CD4-positive, alpha-beta T cell treated with Interleukin-2 at 100 ng/mL for 4 hours (primary cell): ENCODE results near the gene TSSK6.
A peak's percentile ranks its signal among the peaks of the same experiment; 100 is the strongest.

ENCODE experiments used
- DNase-seq: peaks from one replicate; pipeline ENCODE4 v3.0.0-alpha.2; 2020; ENCODE audit warnings: low spot score

TSSK6 gene

GRCh38 chr19:19530889-19531288, 15.5 kb upstream of the TSSK6 start:
- no peak for DNase-seq

GRCh38 chr19:19530423-19530804, 15.1 kb upstream of the TSSK6 start:
- DNase-seq: no peak

GRCh38 chr19:19529783-19530422, 14.6 kb upstream of the TSSK6 start:
- DNase-seq: no peak

- DNase-seq: no peak
Measured at GRCh38 chr19:19528721-19529490, 13.6 kb upstream of the TSSK6 start, which contains the start of gene YJEFN3. TSS of gene YJEFN3 (plus strand) at chr19:19528911. CDS start at chr19:19528933, 22 bp downstream.

GRCh38 chr19:19527674-19528625, 12.6 kb upstream of the TSSK6 start:
- no peak for DNase-seq

- no peak for DNase-seq
Measured at GRCh38 chr19:19527371-19527656, 12.0 kb upstream of the TSSK6 start.

- DNase-seq: no peak
Measured at GRCh38 chr19:19526581-19527370, 11.4 kb upstream of the TSSK6 start.

GRCh38 chr19:19525611-19526380, 10.4 kb upstream of the TSSK6 start:
- DNase-seq: no peak

GRCh38 chr19:19524053-19524452, 8.7 kb upstream of the TSSK6 start:
- no peak for DNase-seq

- no peak for DNase-seq
Measured at GRCh38 chr19:19523177-19523576, 7.8 kb upstream of the TSSK6 start.

GRCh38 chr19:19520989-19521388, 5.6 kb upstream of the TSSK6 start:
- no peak for DNase-seq

- no peak for DNase-seq
Measured at GRCh38 chr19:19517235-19517619, 1.9 kb upstream of the TSSK6 start.

- DNase-seq: peak; percentile 96
Measured at GRCh38 chr19:19515642-19516519, 533 bp upstream of the TSSK6 start, which contains the start of gene NDUFA13. TSS of gene NDUFA13 (plus strand) at chr19:19516225. CDS start at chr19:19516239, 14 bp downstream.

GRCh38 chr19:19514215-19514657, 1.1 kb downstream of the TSSK6 start:
- DNase-seq: no peak

GRCh38 chr19:19513682-19514081, 1.7 kb downstream of the TSSK6 start:
- DNase-seq: no peak

- DNase-seq: no peak
Measured at GRCh38 chr19:19510432-19510831, 4.9 kb downstream of the TSSK6 start.

- DNase-seq: no peak
Measured at GRCh38 chr19:19508217-19508616, 7.1 kb downstream of the TSSK6 start.

- no peak for DNase-seq
Measured at GRCh38 chr19:19507354-19507753, 8.0 kb downstream of the TSSK6 start.

GRCh38 chr19:19506592-19506991, 8.8 kb downstream of the TSSK6 start:
- DNase-seq: no peak
